Measurements from ENCODE around the gene STK32B.
"Not testable (repeated sequence)": the region's sequence is repeated elsewhere in the genome, so short reads cannot be mapped to it uniquely, and the experiment has no call there.

Gene STK32B

GRCh38 chr4:5157791-5158770 is 106.8 kb downstream of the STK32B start:
- H3K36me3 Mint-ChIP-seq, result no peaks in the 10 kb centered on the region

GRCh38 chr4:5158825-5159224 is 107.5 kb downstream of the STK32B start:
- Mint-ChIP-seq H3K9me3 (peaks cover 1% of the 10 kb centered on the region), H3K27ac (no peak overlapping the region), H3K4me1 (no peaks in the 10 kb centered on the region), H3K4me3 (no peak overlapping the region), H3K27me3 (peaks cover 5% of the 10 kb centered on the region), H3K36me3 (no peaks in the 10 kb centered on the region)
- ATAC-seq (ENCODE audit: low read depth) (no peak), DNase-seq (ENCODE audit: low spot score in 2 of 2) (no peak)

More at GRCh38 chr4:5157791-5158770, 106.8 kb downstream of the STK32B start:
- no peaks in the 10 kb centered on the region for H3K4me1 Mint-ChIP-seq
- DNase-seq (ENCODE audit: low spot score in 2 of 2), result no peak
- H3K27ac Mint-ChIP-seq, result no peak overlapping the region
- H3K4me3 Mint-ChIP-seq, result no peak overlapping the region
- H3K27me3 Mint-ChIP-seq, result peaks cover 3% of the 10 kb centered on the region
- H3K9me3 Mint-ChIP-seq, result peaks cover 1% of the 10 kb centered on the region
- no peak for ATAC-seq (ENCODE audit: low read depth)

GRCh38 chr4:5160668-5161067 is 109.4 kb downstream of the STK32B start:
- Mint-ChIP-seq H3K9me3 (no peaks in the 10 kb centered on the region), H3K4me3 (no peak overlapping the region), H3K27ac (no peak overlapping the region), H3K27me3 (peaks cover 4% of the 10 kb centered on the region), H3K36me3 (no peaks in the 10 kb centered on the region), H3K4me1 (no peaks in the 10 kb centered on the region)
- no peak for DNase-seq (ENCODE audit: low spot score in 2 of 2)
- no peak for ATAC-seq (ENCODE audit: low read depth)

- H3K36me3 Mint-ChIP-seq, result no peaks in the 10 kb centered on the region
- H3K9me3 Mint-ChIP-seq, result no peaks in the 10 kb centered on the region
- no peaks in the 10 kb centered on the region for H3K4me1 Mint-ChIP-seq
- no peak overlapping the region for H3K4me3 Mint-ChIP-seq
- ATAC-seq (ENCODE audit: low read depth), result no peak
- no peak overlapping the region for H3K27ac Mint-ChIP-seq
- DNase-seq (ENCODE audit: low spot score in 2 of 2), result no peak
- peaks cover 4% of the 10 kb centered on the region for H3K27me3 Mint-ChIP-seq
Observed at GRCh38 chr4:5162909-5163508, 111.7 kb downstream of the STK32B start.

GRCh38 chr4:5164221-5164912 is 113.1 kb downstream of the STK32B start:
- Mint-ChIP-seq H3K27ac (no peak overlapping the region), H3K4me3 (no peak overlapping the region), H3K36me3 (no peaks in the 10 kb centered on the region), H3K27me3 (peaks cover 4% of the 10 kb centered on the region), H3K9me3 (no peaks in the 10 kb centered on the region), H3K4me1 (no peaks in the 10 kb centered on the region)
- DNase-seq (ENCODE audit: low spot score in 2 of 2) (no peak), ATAC-seq (ENCODE audit: low read depth) (no peak)

GRCh38 chr4:5165420-5166369 is 114.4 kb downstream of the STK32B start:
- Mint-ChIP-seq H3K9me3 (peaks cover 2% of the 10 kb centered on the region), H3K36me3 (no peaks in the 10 kb centered on the region), H3K4me3 (no peak overlapping the region), H3K27me3 (peaks cover 4% of the 10 kb centered on the region), H3K4me1 (no peaks in the 10 kb centered on the region), H3K27ac (no peak overlapping the region)
- ATAC-seq (ENCODE audit: low read depth) (no peak), DNase-seq (ENCODE audit: low spot score in 2 of 2) (no peak)

GRCh38 chr4:5166377-5166776 is 115.1 kb downstream of the STK32B start:
- H3K4me1 Mint-ChIP-seq, result no peaks in the 10 kb centered on the region
- H3K27me3 Mint-ChIP-seq, result peaks cover 4% of the 10 kb centered on the region
- peaks cover 2% of the 10 kb centered on the region for H3K9me3 Mint-ChIP-seq
- H3K4me3 Mint-ChIP-seq, result no peak overlapping the region
- no peak for DNase-seq (ENCODE audit: low spot score in 2 of 2)
- H3K27ac Mint-ChIP-seq, result no peak overlapping the region
- no peak for ATAC-seq (ENCODE audit: low read depth)
- no peaks in the 10 kb centered on the region for H3K36me3 Mint-ChIP-seq

- Mint-ChIP-seq H3K4me3 (no peak overlapping the region), H3K4me1 (no peaks in the 10 kb centered on the region), H3K27ac (no peak overlapping the region), H3K36me3 (no peaks in the 10 kb centered on the region), H3K9me3 (peaks cover 2% of the 10 kb centered on the region), H3K27me3 (peaks cover 2% of the 10 kb centered on the region)
- no peak for DNase-seq (ENCODE audit: low spot score in 2 of 2)
- ATAC-seq (ENCODE audit: low read depth), result no peak
Observed at GRCh38 chr4:5168891-5169290, 117.6 kb downstream of the STK32B start.

GRCh38 chr4:5175836-5176235 is 124.6 kb downstream of the STK32B start:
- not testable (repeated sequence) for H3K4me1 Mint-ChIP-seq; H3K4me3 Mint-ChIP-seq; H3K36me3 Mint-ChIP-seq; H3K9me3 Mint-ChIP-seq; H3K27ac Mint-ChIP-seq; ATAC-seq (ENCODE audit: low read depth); DNase-seq (ENCODE audit: low spot score in 2 of 2); H3K27me3 Mint-ChIP-seq

GRCh38 chr4:5184606-5185005 is 133.3 kb downstream of the STK32B start:
- Mint-ChIP-seq H3K27ac (no peak overlapping the region), H3K4me1 (no peaks in the 10 kb centered on the region), H3K36me3 (no peaks in the 10 kb centered on the region), H3K9me3 (no peaks in the 10 kb centered on the region), H3K27me3 (peaks cover 9% of the 10 kb centered on the region), H3K4me3 (no peak overlapping the region)
- DNase-seq (ENCODE audit: low spot score in 2 of 2), result no peak
- no peak for ATAC-seq (ENCODE audit: low read depth)

- no peak overlapping the region for H3K27ac Mint-ChIP-seq
- no peak for DNase-seq (ENCODE audit: low spot score in 2 of 2)
- H3K4me3 Mint-ChIP-seq, result no peak overlapping the region
- no peaks in the 10 kb centered on the region for H3K9me3 Mint-ChIP-seq
- ATAC-seq (ENCODE audit: low read depth), result no peak
- H3K36me3 Mint-ChIP-seq, result no peaks in the 10 kb centered on the region
- H3K4me1 Mint-ChIP-seq, result no peaks in the 10 kb centered on the region
- peaks cover 5% of the 10 kb centered on the region for H3K27me3 Mint-ChIP-seq
Observed at GRCh38 chr4:5185551-5185950, 134.3 kb downstream of the STK32B start.

- Mint-ChIP-seq H3K27me3 (peaks cover 5% of the 10 kb centered on the region), H3K36me3 (no peaks in the 10 kb centered on the region)
- no peak for ATAC-seq (ENCODE audit: low read depth)
Observed at GRCh38 chr4:5186271-5187064, 135.2 kb downstream of the STK32B start.

GRCh38 chr4:5188130-5188529 is 136.8 kb downstream of the STK32B start:
- ATAC-seq (ENCODE audit: low read depth) (no peak), DNase-seq (ENCODE audit: low spot score in 2 of 2) (no peak)
- peaks cover 5% of the 10 kb centered on the region for H3K27me3 Mint-ChIP-seq
- H3K4me3 Mint-ChIP-seq, result no peak overlapping the region
- no peaks in the 10 kb centered on the region for H3K4me1 Mint-ChIP-seq
- no peaks in the 10 kb centered on the region for H3K9me3 Mint-ChIP-seq
- no peaks in the 10 kb centered on the region for H3K36me3 Mint-ChIP-seq
- no peak overlapping the region for H3K27ac Mint-ChIP-seq

More at GRCh38 chr4:5186271-5187064, 135.2 kb downstream of the STK32B start:
- DNase-seq (ENCODE audit: low spot score in 2 of 2), result no peak
- Mint-ChIP-seq H3K4me3 (no peak overlapping the region), H3K9me3 (no peaks in the 10 kb centered on the region), H3K4me1 (no peaks in the 10 kb centered on the region), H3K27ac (no peak overlapping the region)

Measured in memory B cell (primary cell).